Measurements from ENCODE around the gene ZNF653.
"Not testable (repeated sequence)": the region's sequence is repeated elsewhere in the genome, so short reads cannot be mapped to it uniquely, and the experiment has no call there.

Gene ZNF653

GRCh38 chr19:11450570-11451326 lies 54.9 kb downstream of the ZNF653 start:
- H3K4me3 ChIP-seq (ENCODE audit: low read length) = no peak overlapping the region
- no peak for TF ChIP-seq ZNF274 (IDR thresholded peaks at IDR 0.05; ENCODE audit: low read depth, low read length)

DNA sequence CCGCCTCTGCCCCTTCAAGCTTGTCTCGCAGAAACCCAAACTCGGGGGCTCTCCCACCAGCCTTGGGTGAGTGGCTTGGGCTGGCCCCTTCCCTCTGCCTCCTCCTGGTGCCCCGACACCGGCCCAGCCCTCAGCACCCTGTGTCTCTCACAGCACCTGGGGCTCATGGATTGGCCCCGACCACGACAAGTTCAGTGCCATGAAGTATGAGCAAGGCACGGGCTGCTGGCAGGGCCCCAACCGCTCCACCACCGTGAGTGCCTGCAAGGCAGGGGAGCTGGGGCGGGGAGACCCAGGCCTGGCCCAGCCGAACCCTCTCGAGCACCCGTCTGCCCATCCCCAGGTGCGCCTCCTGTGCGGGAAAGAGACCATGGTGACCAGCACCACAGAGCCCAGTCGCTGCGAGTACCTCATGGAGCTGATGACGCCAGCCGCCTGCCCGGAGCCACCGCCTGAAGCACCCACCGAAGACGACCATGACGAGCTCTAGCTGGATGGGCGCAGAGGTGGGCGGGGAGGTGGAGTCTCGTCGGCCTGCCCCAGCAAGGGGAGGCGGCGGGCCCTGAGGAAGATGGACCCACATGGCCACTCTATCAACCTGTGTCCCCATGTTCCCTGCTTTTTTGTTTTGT lies 56.6 kb downstream of the ZNF653 start:
- H3K4me3 ChIP-seq (ENCODE audit: low read length) = no peak overlapping the region
- TF ChIP-seq ZNF274 (IDR thresholded peaks at IDR 0.05; ENCODE audit: low read depth, low read length) = no peak

DNA sequence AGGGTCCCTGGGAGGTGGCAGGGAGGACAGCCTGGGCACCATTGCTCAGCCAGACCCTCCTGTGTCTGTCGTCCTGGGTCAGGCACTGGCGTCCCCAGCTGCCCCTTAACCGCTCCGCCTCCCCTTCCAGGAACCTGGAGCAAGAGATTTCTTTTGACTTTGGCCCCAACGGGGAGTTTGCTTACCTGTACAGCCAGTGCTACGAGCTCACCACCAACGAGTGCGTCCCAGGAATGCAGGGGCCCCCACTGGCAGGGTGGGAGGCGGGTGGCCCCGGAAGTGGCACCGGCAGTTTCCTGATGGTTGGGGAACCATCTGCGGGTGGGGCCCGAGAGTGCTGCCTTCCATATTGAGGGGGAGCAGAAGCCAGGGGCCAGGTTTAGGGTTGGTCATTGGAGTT lies 57.2 kb downstream of the ZNF653 start:
- no peak for TF ChIP-seq ZNF274 (IDR thresholded peaks at IDR 0.05; ENCODE audit: low read depth, low read length)
- H3K4me3 ChIP-seq (ENCODE audit: low read length) = no peak overlapping the region

- H3K4me3 ChIP-seq (ENCODE audit: low read length) = no peak overlapping the region
- TF ChIP-seq ZNF274 (IDR thresholded peaks at IDR 0.05; ENCODE audit: low read depth, low read length) = no peak
These were observed 58.0 kb downstream of the ZNF653 start for GRCh38 chr19:11447347-11448262.

DNA sequence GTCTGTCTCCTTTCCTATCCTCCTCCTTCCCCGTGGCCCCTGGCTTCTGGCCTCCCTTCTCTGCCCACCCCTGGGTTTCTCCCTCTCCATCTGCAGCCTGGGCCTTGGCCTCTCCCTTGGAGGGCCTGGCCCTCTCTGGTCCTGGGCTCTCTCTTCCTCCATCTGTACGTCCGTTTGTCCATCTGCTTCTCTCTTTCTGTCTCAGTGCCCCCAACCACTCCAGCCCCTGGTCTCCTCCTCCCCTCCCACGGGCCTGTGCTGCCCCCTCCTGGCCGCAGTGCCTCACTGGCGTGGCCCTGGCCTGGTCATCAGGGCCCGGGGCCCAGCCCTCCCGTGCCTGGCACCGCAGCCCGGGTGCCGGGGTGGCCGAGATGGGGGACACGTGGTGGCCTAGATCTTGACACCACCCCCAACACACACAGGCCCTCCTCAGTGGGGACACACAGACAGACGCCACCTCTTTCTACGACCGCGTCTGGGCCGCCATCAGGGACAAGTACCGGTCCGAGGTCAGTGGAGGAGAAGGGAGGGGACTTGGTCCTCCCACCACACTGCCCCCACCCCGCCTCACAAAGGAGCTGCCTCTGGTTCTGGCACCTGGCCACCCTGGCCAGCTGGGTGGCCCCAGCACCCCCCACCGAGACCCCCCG lies 58.9 kb downstream of the ZNF653 start:
- TF ChIP-seq ZNF274 (IDR thresholded peaks at IDR 0.05; ENCODE audit: low read depth, low read length) = no peak
- H3K4me3 ChIP-seq (ENCODE audit: low read length) = no peak overlapping the region

- H3K4me3 ChIP-seq (ENCODE audit: low read length) = no peak overlapping the region
- TF ChIP-seq ZNF274 (IDR thresholded peaks at IDR 0.05; ENCODE audit: low read depth, low read length) = no peak
These were observed 59.4 kb downstream of the ZNF653 start for GRCh38 chr19:11446271-11446651.

DNA sequence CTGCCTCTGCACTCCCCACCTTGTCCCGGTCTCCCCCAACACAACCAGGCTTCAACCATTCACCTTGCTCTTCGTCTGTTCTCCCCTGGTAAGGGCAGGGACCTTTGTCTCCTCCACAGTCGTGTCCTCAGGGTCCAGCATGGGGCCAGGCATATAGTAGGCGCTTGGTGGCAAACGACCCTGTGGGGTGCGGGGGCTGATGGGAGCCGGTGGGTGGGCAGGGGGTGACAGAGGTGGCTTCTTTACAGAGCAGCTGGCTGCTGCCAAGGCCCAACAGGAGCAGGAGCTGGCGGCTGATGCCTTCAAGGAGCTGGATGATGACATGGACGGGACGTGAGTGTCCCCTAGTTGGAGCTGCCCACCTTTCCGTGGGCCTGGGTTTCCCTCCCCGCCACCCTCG lies 60.5 kb downstream of the ZNF653 start:
- TF ChIP-seq ZNF274 (IDR thresholded peaks at IDR 0.05; ENCODE audit: low read depth, low read length) = no peak

DNA sequence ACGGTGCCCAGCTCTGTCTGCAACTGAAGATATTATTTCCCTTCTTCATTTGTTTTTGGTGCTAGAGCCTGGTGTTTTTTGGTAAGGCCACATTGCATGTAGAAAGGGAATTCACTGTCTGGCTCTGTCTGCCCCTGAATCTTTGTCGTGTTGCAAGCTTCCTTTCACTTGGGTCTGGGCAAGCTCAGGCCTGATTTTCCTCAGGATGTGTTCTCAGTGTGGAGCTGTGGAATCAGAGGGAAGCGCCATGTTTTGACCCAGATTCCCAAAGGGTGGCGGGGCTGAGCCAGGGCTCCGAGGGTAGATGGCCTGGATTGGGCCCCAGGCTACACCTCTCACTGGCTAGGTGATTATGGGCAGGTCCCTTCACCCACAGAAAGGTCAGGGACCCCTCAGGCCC lies 61.6 kb downstream of the ZNF653 start:
- H3K4me3 ChIP-seq (ENCODE audit: low read length) = no peak overlapping the region
- TF ChIP-seq ZNF274 (IDR thresholded peaks at IDR 0.05; ENCODE audit: low read depth, low read length) = no peak

More for the DNA sequence above, 60.5 kb downstream of the ZNF653 start:
- H3K4me3 ChIP-seq (ENCODE audit: low read length) = no peak overlapping the region

GRCh38 chr19:11437955-11438354 lies 67.7 kb downstream of the ZNF653 start:
- TF ChIP-seq ZNF274 (IDR thresholded peaks at IDR 0.05; ENCODE audit: low read depth, low read length) = no peak

DNA sequence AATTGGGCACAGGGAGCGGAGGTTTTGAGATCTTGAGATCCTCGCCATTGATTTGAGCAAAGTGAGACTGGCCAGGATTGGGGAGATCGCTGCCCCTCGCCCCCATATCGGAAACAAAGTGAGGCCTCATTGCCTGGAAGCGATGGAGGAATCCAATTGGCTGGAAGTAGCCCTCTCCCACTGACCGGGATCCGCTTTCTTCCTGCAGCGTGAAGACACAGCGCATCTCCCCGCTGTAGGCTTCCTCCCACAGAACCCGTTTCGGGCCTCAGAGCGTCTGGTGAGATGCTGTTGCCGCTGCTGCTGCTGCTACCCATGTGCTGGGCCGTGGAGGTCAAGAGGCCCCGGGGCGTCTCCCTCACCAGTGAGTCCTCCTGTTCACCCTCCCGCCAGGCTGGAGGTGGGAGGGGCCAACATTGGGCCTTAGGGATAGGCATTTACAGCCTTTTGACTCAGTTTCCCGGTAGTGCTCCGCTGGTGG lies 69.8 kb downstream of the ZNF653 start:
- TF ChIP-seq ZNF274 (IDR thresholded peaks at IDR 0.05; ENCODE audit: low read depth, low read length) = no peak
- peak overlapping the region; percentile 82 for H3K4me3 ChIP-seq (ENCODE audit: low read length)

More at GRCh38 chr19:11437955-11438354, 67.7 kb downstream of the ZNF653 start:
- no peak overlapping the region for H3K4me3 ChIP-seq (ENCODE audit: low read length)

- peak within 1 kb of the TSS; percentile 82 for H3K4me3 ChIP-seq (ENCODE audit: low read length)
- no peak for TF ChIP-seq ZNF274 (IDR thresholded peaks at IDR 0.05; ENCODE audit: low read depth, low read length)
These were observed 70.4 kb downstream of the ZNF653 start, which contains the start of the genes ODAD3 and PRKCSH for GRCh38 chr19:11435057-11435832. ODAD3 (minus strand) TSS chr19:11435121; CDS start chr19:11435016, 105 bp downstream. PRKCSH (plus strand) TSS chr19:11435635; CDS start chr19:11436118, 483 bp downstream.

- TF ChIP-seq ZNF274 (IDR thresholded peaks at IDR 0.05; ENCODE audit: low read depth, low read length) = no peak
- peak overlapping the region; percentile 61; the same call in 1 of the 2 replicates for H3K4me3 ChIP-seq (ENCODE audit: low read length)
These were observed 71.0 kb downstream of the ZNF653 start for GRCh38 chr19:11434703-11435056.

DNA sequence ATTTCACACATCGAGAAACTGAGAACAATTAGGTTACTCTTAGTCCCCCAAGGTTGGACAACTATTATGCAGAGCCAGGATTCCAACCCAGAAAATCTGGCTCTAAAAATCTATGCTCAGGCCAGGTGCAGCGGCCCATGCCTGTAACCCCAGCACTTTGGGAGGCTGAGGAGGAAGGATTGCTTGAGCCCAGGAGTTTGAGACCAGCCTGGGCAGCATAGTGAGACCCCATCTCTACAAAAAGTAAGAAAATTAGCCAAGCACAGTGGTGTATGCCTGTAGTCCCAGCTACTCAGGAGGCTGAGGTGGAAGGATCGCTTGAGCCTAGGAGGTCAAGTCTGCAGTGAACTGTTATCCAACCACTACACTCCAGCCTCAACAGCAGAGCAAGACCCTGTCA lies 72.1 kb downstream of the ZNF653 start:
- H3K4me3 ChIP-seq (ENCODE audit: low read length) = not testable (repeated sequence)
